Endothelial cell of hepatic sinusoid (primary cell): ENCODE measurements around the gene RTN4RL1.

Experiments
- in situ Hi-C: cut with HindIII; loops from 2 replicates; pipeline ENCODE4 v1.10.0; 2017; ENCODE audit warnings: low sequenced_read_pairs

Gene RTN4RL1

GRCh38 chr17:2049333-2050299, 24.5 kb upstream of the RTN4RL1 start:
- in situ Hi-C loops: no loop called here

GRCh38 chr17:2048805-2049204, 23.7 kb upstream of the RTN4RL1 start:
- in situ Hi-C loops: no loop called here

- in situ Hi-C loops: no loop called here
Measured at GRCh38 chr17:2047590-2047989, 22.5 kb upstream of the RTN4RL1 start.

- in situ Hi-C loops: loop anchor here (5.0 kb wide), 1 partner anchor 127 kb away; no protein-coding TSS in a partner anchor
Measured at GRCh38 chr17:2044263-2044894, 19.2 kb upstream of the RTN4RL1 start.

- in situ Hi-C loops: loop anchor here (5.0 kb wide), 1 partner anchor 126 kb away; no protein-coding TSS in a partner anchor
Measured at GRCh38 chr17:2043785-2044184, 18.7 kb upstream of the RTN4RL1 start.

GRCh38 chr17:2042933-2043332, 17.8 kb upstream of the RTN4RL1 start:
- in situ Hi-C loops: loop anchor here (5.0 kb wide), 1 partner anchor 126 kb away; no protein-coding TSS in a partner anchor

GRCh38 chr17:2042390-2042847, 17.3 kb upstream of the RTN4RL1 start:
- in situ Hi-C loops: loop anchor here (5.0 kb wide), 1 partner anchor 125 kb away; no protein-coding TSS in a partner anchor

GRCh38 chr17:2041561-2042389, 16.6 kb upstream of the RTN4RL1 start, which contains the start of gene OVCA2:
Gene OVCA2, plus strand, starts transcription at chr17:2042022. Its CDS starts 26 bp downstream, at chr17:2042048.
- in situ Hi-C loops: loop anchor here (5.0 kb wide), 1 partner anchor 124 kb away; no protein-coding TSS in a partner anchor

- in situ Hi-C loops: loop anchor here (5.0 kb wide), 1 partner anchor 124 kb away; no protein-coding TSS in a partner anchor
Measured at GRCh38 chr17:2040942-2041560, 15.9 kb upstream of the RTN4RL1 start.

GRCh38 chr17:2040219-2040827, 15.2 kb upstream of the RTN4RL1 start:
- in situ Hi-C loops: loop anchor here (5.0 kb wide), 1 partner anchor 123 kb away; no protein-coding TSS in a partner anchor

- in situ Hi-C loops: loop anchor here (10.0 kb wide), 1 partner anchor 152 kb away; no protein-coding TSS in a partner anchor
Measured at GRCh38 chr17:2037155-2037554, 12.0 kb upstream of the RTN4RL1 start.

- in situ Hi-C loops: loop anchor here (10.0 kb wide), 1 partner anchor 151 kb away; no protein-coding TSS in a partner anchor
Measured at GRCh38 chr17:2035541-2036488, 10.7 kb upstream of the RTN4RL1 start.

- in situ Hi-C loops: loop anchor here (5.0 to 10.0 kb wide), 2 partner anchors 43 to 150 kb away; no protein-coding TSS in a partner anchor
Measured at GRCh38 chr17:2034806-2035540, 9.8 kb upstream of the RTN4RL1 start.

- in situ Hi-C loops: loop anchor here (5.0 to 10.0 kb wide), 2 partner anchors 42 to 149 kb away; no protein-coding TSS in a partner anchor
Measured at GRCh38 chr17:2034157-2034556, 9.0 kb upstream of the RTN4RL1 start.

GRCh38 chr17:2033153-2033552, 8.0 kb upstream of the RTN4RL1 start:
- in situ Hi-C loops: loop anchor here (5.0 to 10.0 kb wide), 2 partner anchors 41 to 148 kb away; no protein-coding TSS in a partner anchor

- in situ Hi-C loops: loop anchor here (5.0 to 10.0 kb wide), 2 partner anchors 38 to 146 kb away; no protein-coding TSS in a partner anchor
Measured at GRCh38 chr17:2030779-2031163, 5.6 kb upstream of the RTN4RL1 start.
